ENCODE data around the gene ITPK1.

ITPK1 gene

DNA sequence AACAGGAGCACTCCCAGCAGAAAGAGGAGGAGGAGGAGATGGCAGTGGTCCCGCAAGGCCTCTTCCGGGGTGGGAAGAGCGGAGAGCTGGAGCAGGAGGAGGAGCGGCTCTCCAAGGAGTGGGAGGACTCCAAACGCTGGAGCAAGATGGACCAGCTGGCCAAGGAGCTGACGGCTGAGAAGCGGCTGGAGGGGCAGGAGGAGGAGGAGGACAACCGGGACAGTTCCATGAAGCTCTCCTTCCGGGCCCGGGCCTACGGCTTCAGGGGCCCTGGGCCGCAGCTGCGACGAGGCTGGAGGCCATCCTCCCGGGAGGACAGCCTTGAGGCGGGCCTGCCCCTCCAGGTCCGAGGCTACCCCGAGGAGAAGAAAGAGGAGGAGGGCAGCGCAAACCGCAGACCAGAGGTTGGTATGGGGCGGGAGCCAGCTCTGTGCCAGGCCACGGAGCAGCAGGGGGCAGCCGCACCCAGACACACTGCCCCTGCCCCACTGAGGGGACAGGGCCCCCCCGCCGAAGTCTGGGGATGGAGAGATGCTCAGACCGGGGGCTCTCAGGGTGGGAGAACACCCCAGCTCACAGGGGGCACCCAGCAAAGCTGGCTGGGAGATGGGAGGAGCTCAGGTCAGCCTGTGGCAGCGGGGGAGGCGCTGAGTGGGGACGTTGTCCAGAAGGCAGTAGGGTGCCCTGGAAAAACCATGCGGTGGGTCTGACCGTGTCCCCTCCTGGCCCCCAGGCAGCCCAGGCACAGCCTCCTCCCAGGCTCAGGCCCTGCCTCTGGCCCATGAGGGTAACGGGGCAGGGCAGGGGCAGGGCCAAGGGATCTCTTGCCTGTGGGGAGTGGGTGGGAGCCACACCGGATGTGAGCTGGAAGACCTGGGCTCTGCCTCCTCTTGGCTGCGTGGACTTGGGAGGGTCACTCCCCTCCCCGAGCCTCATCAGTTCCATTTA, 183.0 kb downstream of the ITPK1 start:
- DNase-seq, result no peak

DNA sequence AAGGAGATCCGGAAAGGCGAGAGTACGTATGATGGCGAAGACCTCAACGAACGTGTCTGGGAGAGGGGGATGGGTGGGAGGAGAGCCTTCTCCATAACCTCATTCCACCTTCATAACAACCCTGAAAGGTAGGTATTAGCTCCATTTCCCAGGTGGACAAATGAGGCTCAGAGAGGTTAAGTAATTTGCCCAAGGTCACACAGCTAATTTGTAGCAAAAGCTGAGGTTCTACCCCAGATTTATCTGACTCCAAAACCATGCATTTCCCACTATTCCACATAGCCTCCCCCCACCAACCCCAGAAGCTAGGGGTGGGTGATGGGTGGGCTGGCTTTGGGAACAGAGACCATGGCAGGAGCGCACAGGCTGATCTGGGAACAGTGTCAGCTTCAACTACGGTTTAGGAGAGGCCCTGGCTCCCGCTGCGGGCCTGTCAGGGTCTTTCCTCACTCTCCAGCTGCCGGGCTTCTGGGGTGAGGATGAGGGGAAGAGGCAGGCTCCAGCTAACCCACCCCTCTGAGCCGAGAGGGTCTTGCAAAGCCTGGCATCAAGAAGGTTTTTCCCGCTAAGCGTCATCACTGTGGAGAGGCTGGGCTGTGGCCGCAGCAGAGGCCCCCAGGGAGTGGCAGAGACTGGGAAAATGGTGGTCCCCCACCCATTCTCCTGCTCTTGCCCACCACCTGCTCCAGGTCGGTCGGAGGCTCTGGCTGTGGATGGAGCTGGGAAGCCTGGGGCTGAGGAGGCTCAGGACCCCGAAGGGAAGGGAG, 183.9 kb downstream of the ITPK1 start:
- DNase-seq, result no peak

DNA sequence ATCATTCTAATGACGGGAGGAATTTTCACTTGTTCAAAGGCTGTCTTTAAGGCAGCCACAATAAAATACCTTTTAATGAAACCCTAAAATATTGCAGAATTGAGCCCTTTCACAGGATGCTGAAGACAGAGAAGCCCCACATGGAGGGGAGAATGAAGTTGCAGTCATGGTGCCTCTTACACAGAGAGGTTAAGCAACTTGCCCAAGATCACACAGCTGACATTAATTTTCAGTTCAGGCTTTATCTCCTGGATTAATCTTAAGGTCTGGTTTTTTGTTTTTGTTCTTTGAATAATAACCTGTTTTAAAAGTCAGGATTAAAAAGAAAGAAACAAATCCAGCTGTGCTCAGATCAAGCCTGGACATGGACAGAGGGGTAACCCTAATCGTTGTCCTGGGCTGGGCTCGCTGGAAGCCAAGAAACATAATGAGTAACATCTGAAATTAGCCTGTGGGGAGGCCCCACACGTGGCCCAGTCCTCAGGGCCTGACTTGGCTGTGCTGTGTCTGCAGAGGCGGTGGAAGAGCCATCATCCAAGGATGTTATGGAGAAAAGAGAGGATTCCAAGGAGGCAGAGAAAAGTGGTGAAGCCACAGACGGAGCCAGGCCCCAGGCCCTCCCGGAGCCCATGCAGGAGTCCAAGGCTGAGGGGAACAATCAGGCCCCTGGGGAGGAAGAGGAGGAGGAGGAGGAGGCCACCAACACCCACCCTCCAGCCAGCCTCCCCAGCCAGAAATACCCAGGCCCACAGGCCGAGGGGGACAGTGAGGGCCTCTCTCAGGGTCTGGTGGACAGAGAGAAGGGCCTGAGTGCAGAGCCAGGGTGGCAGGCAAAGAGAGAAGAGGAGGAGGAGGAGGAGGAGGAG, 184.8 kb downstream of the ITPK1 start:
- no peak for DNase-seq

DNA sequence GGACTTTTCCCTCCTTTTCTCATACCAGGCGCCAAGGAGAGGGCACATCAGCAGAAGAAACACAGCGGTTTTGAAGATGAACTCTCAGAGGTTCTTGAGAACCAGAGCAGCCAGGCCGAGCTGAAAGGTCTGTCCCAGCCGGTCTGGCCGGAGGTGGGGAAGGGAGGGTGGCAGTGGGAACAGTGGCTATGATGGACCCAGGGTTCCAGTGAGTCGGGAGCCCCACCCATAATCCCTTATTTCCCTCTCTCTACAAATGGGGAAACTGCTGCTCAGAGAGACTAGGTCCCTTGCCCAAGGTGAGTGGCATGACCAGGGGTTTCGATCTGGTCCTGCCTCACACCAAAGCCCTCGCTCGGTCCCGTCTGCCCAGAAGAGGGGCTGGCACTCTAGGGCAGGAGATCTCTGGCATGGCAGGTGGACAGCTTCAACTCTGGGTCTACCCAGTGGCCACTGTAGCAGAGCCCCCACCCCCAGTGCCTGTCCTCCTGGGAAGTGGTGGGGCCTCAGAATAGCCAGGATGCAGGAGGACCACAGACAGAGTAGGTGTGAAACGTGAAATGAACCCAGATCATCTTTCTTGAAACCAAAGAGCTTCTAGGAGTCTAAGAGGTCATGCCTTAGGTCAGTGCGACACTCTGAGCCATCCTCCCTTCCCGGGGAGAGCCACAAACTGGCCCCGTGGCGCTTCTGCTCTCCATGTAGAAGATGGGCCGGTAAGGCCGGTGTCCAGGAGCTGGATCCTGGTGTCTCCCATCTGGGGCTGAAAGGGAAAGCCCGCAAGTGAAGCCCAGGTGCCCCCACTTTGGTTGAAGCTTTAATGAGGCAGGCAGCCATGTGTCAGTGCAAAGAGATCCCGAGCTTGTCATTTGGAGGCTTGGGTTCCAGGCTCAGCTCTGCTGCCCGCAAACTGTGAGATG, 185.8 kb downstream of the ITPK1 start:
- no peak for DNase-seq

DNA sequence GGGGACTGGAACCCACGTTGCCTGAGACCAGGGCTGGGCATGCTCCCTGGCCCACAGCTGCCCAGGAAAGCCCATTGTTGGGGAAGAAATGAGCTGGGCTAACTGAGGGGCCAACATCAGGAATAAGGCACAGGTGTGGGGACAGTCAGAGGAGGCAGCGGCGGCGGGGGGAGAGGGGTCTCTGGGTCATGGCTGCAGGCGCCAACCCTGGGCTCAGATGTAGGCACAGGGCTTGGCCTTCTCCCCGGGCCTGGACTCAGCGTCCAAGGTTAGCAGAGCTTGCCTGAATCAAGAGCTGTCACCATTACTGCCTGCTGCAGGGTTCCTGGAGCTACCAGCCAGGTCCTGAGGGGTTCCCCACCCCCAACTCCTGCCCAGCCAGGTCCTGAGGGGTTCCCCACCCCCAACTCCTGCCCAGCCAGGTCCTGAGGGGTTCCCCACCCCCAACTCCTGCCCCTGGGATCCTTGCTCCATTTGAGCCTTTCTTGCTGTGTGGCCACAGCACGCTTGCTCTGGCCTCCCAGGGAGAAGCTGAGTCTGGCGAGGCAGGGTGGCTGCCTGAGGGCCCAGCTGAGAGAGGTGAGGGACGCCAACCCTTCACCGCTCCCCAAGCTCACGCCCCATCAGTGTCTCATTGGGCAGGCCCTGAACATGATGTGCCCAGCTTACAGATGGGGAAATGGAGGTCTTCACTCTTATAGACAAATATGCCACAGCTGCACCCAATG, 186.6 kb downstream of the ITPK1 start:
- DNase-seq, result no peak

DNA sequence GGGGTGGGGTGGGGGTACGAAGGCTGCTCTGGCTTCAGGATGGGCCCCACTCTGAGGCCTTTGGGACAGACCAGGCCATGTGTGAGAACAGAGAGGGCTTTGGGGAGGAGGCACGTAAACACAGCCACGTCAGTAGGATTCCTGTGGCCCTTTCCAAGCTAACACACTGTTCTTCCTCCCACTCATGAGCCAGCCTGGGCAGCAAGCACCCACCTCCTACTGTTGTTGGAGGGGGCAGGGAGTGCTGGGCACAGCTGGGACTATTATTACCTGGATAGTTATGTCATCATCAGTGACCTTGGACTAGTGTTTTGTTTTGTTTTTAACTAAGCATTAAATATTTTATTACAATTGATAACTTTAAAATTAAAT, 187.5 kb downstream of the ITPK1 start:
- DNase-seq, result no peak

DNA sequence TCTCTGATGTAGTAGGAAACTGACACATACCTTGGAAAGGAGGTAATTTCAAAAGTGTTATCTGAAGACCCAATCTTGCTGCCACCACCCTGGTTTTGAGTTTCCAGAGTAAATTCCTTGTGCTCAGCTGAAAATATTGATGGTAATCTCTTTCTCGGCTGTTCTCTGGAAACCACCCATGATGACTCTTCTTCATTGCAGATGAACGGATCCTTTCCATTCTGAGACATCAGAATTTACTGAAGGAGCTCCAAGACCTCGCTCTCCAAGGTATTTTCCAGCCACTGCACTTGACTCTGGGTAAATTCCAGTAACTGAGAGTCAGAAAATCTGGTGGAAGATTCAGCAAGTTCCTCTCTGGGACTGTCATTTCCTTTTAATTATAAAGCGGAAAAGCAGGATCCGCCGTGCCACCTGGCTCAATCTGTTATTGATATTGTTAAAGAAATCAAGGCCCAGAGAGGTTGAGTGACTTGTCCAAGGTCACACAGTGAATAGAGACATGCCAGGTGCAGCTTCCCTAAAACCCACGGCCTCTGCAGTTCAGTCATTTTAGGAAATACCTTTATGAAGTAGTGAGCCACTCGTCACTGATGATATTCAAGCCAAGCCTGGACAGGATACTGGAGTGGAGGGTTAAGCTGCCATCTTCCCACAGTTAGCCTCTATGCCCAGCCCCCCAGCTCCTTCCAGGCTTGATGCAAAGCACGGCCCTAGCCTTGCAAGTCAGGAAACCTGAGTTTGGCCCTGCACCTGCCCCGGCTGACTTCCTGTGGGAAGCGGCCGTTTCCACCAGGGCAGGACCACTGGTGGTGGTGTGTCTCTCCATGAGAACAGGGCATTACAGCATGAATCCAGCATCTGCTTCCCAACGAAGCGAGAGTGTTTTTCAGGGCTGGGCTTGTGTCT, 188.1 kb downstream of the ITPK1 start:
- no peak for DNase-seq

DNA sequence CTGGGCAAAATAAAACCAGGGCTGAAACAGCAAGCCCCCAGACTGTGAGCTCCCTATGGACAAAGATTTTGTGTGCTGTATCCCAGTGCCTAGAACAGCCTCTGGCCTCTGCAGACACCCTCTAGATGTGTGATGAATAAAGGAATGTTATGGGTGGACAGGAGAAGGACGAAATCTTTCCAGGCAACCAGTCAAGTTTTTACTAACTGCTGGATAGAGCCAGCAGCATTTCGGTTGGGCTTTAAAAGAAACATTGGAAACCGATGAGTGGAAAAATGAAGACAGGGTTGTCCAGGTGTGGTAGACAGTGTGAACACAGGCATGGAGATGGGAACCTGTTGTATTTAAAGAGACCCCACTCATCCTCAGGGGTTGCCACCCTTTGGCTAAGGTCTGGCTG, 188.8 kb downstream of the ITPK1 start:
- DNase-seq, result no peak

DNA sequence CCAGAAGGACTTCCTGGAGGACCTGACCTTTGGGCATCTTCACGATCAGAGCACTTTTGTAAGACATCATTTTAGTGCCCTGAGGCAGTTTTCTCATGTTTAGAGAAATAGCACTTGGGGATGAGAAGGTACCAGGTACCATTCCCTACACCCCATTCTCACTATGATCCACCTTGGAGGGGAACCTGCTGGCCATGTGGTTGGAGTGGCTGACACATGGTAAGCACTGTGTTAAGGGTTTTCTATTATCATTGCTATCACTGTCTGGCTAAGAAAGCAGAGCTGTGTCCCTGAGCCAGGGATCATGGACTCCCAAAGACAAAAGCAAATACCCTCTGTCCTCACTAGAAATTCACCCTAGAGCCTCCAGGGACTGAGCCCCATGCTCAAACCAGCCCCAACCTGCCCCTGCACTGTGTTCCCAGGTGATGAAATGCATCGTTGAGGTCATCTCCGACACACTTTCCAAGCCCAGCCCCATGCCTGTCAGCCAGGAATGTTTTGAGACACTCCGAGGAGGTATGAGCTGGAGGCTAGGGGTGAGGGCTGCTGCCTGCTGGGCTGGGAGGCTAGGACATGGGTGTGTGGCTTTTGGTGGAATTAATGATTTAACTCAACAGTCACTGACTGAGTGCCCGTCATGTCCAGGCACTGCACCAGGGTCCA, 189.4 kb downstream of the ITPK1 start:
- no peak for DNase-seq

DNA sequence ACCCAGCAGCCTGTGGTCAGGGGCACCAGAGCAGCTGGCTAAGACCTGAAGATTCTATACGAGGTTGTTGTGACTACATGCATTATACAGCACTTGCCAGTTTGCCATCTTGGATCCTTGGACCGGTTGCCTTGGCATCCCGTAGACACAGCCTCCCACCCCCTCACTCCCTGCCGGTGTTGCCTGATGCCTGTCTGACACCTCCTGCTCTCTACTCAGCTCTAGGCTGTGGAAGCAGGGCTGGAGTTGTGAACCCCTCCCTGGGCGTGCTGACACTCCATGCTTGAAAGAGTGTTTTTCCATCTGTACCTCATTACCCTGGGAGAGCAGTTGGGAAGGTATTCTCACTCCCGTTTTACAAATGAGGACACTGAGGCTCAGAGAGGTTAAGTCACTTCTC, 190.3 kb downstream of the ITPK1 start:
- DNase-seq, result no peak

DNA sequence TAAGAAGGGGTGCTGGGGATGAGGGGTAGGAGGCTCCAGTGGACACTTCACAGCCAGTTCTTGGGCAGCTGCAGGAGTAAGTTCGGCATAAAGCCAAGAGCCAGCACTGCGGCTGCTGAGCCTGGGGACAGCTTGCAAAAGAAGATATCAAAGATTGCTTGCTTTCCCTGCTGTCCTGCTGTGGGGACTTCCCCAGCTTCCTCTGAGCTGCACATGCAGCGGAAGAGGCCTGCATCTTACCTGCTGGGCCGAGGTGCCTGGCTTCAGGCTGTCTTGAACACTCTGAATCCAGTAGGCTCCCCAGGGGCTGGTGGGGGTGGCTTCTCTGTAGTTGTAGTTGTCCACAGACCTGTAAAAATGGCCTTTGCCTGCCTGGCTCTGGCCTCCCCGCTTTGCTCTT, 191.5 kb downstream of the ITPK1 start:
- no peak for DNase-seq

DNA sequence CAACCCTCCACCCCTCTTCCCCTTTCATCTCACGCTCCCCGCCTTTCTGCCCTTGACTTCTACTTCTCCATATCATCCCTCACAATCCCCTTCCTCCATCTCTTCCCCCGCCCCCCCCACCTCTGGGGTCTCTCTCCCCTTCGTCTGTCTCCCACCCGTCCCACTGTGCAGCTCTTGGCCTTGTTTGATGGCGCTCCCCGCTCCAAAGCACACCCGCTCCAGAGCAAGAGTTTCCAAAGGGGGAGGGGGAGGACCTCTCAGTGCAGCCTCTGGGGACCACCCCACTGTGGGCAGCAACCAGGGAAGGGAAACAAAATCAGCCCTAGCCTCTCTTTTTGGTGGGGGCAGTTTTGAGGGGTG, 192.0 kb downstream of the ITPK1 start:
- DNase-seq, result no peak

DNA sequence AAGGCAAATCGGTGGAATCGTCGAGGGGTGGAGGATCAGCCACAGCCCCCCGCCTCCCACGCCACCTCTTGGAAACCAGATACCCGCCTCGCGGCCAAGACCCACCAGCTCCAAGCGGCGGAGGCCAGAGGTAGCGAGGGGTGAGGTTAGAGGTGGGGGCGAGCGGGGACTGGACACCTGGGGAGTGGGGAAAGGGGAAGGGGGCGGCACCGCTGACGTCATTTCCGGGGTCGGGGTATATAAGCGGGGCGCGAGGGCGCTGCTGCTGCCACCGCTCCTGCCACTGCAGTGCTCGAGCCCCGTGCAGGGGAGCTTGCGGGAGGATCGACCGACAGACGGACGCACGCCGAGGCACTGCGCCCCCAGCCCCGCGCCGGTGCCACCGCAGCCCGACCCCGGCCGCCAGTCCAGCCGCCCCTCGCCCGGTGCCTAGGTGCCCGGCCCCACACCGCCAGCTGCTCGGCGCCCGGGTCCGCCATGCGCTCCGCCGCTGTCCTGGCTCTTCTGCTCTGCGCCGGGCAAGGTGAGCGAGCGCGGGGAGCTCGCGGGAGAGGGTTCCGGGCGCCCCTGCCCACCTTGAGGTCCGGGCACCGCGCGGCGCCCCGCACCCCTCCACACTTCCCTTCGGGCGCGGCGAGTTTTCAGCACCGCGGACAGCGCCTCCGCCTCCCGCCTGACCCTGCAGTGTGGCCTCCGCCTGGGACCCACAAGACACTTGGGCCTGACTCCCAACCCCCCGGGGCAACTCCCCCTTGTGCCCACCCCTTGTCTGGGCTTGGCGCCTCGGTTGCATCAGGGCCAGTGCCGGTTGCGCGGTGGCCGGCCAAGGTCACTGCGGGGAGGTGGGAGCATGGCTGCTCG, 192.6 kb downstream of the ITPK1 start, which contains the start of gene CHGA:
Gene CHGA (plus strand): TSS at position 268 of the 861 bp plus-strand sequence. CDS start 210 bp downstream, at position 478.
- no peak for DNase-seq

DNA sequence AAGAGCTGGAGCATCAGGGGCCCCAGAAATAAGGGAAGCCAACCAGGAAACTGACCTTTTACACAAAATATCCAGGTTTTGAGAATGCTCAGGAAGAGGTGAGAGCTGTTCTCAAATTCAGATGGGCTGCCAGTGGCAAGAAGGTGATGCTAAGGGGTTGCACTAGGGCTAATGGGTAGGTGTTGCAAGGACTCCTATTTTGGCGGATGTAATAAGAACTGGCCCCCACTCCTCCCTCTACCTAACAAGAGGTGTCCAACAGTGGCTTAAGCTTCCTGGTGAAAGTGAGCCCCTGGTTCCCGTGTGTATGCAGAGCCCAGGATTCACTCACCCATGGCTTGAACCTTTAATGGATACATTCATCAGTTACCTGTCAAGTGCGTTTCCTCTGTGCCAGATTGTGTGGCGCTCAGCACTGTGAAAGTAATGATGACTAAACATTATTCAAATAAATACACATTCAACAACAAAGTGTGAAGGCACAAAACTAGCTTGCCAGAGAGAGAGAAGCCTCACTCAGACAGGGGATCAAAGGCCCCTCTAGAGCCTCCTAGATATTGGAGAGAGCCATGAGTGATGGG, 193.5 kb downstream of the ITPK1 start:
- DNase-seq, result no peak

DNA sequence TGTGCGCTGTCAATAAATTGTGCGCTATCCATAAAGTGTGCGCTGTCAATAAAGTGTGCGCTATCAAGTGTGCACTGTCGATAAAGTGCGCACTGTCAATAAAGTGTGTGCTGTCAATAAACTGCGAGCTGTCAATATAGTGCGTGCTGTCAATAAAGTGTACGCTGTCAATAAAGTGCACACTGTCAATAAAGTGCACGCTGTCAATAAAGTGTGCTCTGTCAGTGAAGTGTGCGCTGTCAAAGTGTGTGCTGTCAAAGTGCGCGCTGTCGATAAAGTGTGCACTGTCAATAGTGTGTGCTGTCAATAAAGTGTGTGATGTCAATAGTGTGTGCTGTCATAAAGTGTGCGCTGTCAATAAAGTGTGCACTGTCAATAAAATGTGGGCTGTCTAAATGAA, 195.7 kb downstream of the ITPK1 start:
- no peak for DNase-seq

DNA sequence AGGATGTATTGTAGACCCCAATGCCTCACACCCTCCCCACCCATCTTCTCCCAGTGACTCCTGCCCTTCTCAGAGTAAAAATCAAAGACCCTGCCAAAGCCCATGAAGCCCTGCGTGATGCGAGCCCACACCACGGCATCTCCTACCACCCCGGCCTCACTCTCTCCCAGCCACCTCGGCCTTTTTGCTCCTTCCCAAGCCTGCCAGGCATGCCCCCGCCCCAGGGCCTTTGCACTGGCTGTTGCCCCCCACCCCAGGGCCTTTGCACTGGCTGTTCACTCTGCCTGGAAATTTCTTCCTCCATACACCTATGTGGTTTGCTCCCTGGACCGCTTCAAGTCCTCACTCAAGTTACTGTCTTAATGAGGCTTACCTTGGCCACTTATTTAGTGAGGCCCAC, 197.8 kb downstream of the ITPK1 start:
- DNase-seq, result no peak

DNA sequence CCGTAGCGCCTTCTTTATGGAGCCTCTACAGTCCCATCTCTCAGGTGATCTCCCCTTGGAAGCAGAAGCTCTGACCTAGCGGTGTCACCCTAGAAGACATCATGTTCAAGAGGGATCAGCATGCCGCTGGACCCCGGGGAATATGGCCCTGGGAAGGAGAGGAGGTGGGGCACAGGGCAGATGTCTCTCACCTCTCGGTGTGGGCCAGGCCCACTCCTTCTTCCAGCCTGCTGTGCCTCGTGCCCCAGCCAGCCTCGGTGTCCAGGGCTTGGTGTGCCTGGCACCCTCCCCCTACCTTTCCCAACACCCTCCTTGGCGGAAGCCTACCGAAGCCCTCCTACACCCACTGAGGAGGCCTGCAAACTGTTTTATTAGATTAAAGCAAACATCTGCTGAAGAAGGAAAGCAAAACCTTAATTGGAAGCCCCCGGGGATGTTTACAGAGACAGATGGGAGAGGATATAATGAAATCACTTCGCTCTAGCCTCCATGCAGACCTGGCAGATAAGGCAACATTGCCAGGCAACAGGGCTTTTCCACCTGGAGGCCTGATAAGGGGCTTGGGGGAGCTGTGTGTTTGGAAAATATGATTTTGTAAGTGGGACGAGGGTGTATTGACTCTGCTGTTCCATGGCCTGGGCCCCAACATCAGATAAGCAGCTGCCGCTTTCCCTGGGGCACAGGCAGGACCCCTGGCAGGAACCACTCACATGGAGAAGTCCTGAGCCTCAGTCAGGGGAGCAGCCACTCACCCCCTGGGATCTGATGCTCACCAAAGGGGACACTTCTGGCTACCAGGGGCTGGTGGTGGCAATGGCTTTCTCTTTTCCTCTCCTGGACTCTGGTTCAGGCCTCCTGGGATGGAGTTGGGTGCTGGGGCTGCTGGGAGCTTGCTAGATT, 198.4 kb downstream of the ITPK1 start:
- DNase-seq, result no peak

All from HCEC 1CT (cell line).